Fibroblast of the aortic adventitia (primary cell): ENCODE results near the gene PCTP. TPM values are rescaled to one million over a fixed set of nuclear protein-coding genes. Genes with fewer than 3 reads are reported as not detected.
A peak's percentile ranks its signal among the peaks of the same experiment; 100 is the strongest.

Source experiments
- DNase-seq: peaks from one replicate; pipeline ENCODE4 v3.0.0-alpha.2; 2010; ENCODE audit warnings: low read depth
- H3K4me3 ChIP-seq: 2 replicates; pipeline ENCODE4 v1.5.1; 2011; ENCODE audit warnings: low read depth, mild to moderate bottlenecking, control low read depth, low read length, moderate library complexity
- total RNA-seq: library from RNA; depleted of rRNA; stranded (reverse); fragments of >200 nt; gene quantifications from 2 replicates; pipeline ENCODE4 v1.2.3, GENCODE V29; 2012; ENCODE audit warnings: low replicate concordance
- TF ChIP-seq, protein P1 (sequence below): IDR thresholded peaks from 2 replicates; pipeline ENCODE4 v1.5.1; 2011; ENCODE audit warnings: mild to moderate bottlenecking, low read length, control low read depth, inconsistent platforms; ENCODE audit not compliant: insufficient read depth

Gene PCTP
- total RNA-seq, 1 donor = 9.7 TPM

DNA sequence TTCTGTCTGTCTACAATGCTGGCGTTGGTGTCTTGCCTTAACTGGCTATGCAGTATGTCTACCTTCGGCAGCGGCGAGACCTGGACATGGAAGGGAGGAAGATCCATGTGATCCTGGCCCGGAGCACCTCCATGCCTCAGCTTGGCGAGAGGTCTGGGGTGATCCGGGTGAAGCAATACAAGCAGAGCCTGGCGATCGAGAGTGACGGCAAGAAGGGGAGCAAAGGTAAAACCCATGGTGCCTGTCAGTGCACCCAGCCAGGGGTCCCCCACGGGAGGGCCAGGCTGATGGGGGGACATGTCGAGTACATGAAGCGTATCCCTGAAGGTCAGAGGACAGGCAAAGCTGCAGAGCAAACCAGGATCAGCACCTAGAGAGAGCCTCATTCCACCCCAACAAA is 22.8 kb downstream of the PCTP start:
- no peak for DNase-seq
- TF ChIP-seq, protein P1, sequence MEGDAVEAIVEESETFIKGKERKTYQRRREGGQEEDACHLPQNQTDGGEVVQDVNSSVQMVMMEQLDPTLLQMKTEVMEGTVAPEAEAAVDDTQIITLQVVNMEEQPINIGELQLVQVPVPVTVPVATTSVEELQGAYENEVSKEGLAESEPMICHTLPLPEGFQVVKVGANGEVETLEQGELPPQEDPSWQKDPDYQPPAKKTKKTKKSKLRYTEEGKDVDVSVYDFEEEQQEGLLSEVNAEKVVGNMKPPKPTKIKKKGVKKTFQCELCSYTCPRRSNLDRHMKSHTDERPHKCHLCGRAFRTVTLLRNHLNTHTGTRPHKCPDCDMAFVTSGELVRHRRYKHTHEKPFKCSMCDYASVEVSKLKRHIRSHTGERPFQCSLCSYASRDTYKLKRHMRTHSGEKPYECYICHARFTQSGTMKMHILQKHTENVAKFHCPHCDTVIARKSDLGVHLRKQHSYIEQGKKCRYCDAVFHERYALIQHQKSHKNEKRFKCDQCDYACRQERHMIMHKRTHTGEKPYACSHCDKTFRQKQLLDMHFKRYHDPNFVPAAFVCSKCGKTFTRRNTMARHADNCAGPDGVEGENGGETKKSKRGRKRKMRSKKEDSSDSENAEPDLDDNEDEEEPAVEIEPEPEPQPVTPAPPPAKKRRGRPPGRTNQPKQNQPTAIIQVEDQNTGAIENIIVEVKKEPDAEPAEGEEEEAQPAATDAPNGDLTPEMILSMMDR = no peak
- no peak overlapping the region for H3K4me3 ChIP-seq

DNA sequence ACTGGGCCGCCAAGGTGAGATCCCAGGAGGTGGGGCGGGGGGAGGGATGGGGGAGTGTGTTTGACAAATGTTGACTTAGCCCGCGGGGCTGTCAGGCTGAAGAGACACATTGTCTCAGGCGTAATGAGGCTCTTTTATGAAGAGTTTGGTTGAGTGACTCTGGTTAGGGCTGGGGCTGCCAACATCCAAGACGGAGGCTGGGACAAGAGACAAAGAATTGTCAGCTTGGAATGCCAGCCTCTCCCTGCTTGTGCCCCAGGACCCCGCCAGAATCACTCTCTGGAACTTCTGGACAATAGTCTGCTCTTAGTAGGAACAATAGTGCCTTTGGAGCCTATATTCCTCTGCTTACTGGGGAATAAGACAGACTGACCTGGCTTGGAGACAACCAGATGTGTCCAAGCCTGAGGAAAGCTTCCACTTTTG is 24.0 kb downstream of the PCTP start:
- DNase-seq = no peak
- no peak overlapping the region for H3K4me3 ChIP-seq
- TF ChIP-seq, protein P1 = no peak

DNA sequence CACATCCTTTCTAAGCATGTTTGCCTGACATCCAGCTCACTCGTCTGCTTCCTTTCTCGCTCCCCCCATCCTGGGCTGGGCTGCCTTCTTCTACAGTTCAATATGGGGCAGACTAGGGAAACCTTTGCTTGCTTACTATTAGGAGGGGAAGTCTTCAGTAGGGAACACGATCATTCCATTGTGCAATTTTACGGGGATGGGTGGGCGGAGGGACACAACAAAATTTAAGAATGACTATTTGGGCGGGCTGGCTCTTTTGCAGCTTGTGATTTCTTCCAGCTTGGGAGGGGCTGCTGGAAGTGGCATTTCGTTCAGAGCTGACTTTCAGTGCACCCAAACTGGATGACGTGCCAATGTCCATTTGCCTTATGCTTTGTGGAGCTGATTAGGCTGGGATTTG is 25.4 kb downstream of the PCTP start:
- DNase-seq = no peak
- TF ChIP-seq, protein P1 = no peak

DNA sequence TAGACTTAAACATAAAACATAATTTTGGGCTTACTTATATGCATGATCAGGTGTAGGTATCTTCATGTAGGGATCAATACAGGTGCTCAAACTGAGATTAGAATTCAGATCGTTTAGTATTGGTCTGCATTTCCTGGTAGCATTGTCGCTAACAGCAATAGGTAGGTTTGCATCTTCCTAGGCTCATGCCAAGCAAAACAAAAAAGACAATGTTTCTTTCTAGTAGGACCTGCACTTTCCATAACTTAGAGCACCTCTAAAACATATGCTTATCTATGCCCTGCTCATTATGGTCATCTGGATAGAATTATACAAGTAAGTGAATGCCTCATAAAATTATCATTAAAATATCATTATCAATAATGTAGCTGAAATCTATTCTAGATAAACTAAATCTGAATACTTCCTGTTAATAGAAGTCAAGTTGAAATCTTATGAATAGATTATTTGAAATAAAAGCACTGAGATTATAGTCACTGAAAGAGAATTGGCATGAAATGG is 26.7 kb downstream of the PCTP start:
- TF ChIP-seq, protein P1 = no peak
- no peak for DNase-seq
- H3K4me3 ChIP-seq = no peak overlapping the region

More for the DNA sequence above, 25.4 kb downstream of the PCTP start:
- no peak overlapping the region for H3K4me3 ChIP-seq

DNA sequence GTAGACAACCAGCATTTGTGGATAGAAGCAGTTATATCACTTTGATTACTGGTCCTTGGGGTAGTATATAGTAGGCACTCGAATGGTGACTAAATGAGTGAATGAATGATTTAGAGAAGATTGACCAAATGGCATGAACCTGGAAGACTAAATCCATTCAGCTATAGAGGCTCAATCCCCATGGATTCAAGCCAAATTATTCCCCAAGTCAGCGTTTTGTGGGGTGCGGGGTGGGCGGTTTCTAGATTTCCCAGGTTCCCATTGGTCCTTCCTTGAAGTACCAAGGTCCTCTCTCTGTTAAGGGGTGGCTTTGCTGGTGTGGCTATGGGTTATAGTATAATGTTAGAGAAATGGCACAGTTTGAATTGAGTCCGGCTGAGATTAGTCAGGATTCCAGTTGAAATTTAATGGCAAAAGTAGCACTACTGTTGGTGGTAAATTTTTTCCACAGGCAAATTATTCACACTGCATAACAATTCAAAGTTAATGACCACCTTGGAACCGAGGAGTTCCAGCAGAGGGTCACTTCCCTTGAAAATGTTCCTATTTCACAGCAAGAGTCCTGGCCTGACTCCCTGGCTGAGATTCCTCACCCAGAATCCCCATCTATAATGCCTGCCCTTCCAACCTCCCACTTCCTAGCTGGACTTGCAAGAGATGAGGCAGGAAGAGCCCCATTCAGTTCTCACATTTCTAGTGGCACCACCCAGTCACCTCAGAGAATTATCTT is 27.7 kb downstream of the PCTP start:
- DNase-seq = no peak
- no peak overlapping the region for H3K4me3 ChIP-seq
- TF ChIP-seq, protein P1 = no peak

DNA sequence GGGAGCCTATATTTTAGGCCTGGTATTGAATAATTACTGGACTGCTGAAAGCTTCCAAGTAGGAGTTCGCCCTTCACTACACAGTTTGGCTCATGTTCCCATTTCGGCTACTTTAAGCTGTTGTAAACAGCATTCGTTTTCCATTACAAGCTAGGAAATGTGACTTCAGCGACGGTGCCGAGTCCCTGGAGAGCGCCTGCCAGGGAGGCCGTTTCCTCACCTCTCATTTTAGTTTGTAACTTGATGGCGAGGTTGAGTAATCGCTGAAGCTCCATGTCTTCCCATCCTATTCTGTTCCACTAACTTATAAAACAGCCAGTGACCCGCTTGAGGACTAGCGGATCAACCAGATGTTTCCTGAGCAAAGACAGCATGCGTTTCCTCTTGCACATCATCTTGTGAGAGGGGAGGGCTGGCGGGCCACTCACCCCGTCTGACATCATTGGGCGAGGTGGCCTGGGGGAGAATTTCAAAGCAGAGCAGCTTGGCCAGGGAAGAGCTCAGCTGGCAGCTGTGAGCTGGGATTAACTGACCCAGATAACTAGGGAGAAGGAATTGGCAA is 32.9 kb downstream of the PCTP start:
- DNase-seq = peak; percentile 18
- H3K4me3 ChIP-seq = no peak overlapping the region
- TF ChIP-seq, protein P1 = no peak
